DMS53 (cell line): ENCODE measurements around the gene HOXB5.

Source experiments
- DNase-seq: peaks from one replicate; lab custom pipeline; 2025; lab: John Stamatoyannopoulos, UW

Gene HOXB5

GRCh38 chr17:48629411-48629759 is 35.8 kb upstream of the HOXB5 start:
- no peak for DNase-seq

- no peak for DNase-seq
These were observed 35.3 kb upstream of the HOXB5 start for GRCh38 chr17:48628649-48629410.

- no peak for DNase-seq
These were observed 34.3 kb upstream of the HOXB5 start for GRCh38 chr17:48627623-48628521.

- no peak for DNase-seq
These were observed 33.6 kb upstream of the HOXB5 start for GRCh38 chr17:48627118-48627597.

GRCh38 chr17:48626245-48627117 is 32.9 kb upstream of the HOXB5 start, which contains the start of gene HOXB9:
Gene HOXB9 (minus strand): TSS chr17:48626358. CDS start chr17:48626269, 89 bp downstream.
- no peak for DNase-seq

- peak; percentile 57 for DNase-seq
These were observed 32.1 kb upstream of the HOXB5 start for GRCh38 chr17:48625495-48626244.

- DNase-seq, result peak; percentile 46
These were observed 31.2 kb upstream of the HOXB5 start for GRCh38 chr17:48624544-48625494.

GRCh38 chr17:48624118-48624517 is 30.5 kb upstream of the HOXB5 start:
- no peak for DNase-seq

GRCh38 chr17:48623583-48623982 is 30.0 kb upstream of the HOXB5 start:
- no peak for DNase-seq

- no peak for DNase-seq
These were observed 29.3 kb upstream of the HOXB5 start for GRCh38 chr17:48622857-48623256.

GRCh38 chr17:48621410-48622392 is 28.1 kb upstream of the HOXB5 start:
- no peak for DNase-seq

- DNase-seq, result no peak
These were observed 27.0 kb upstream of the HOXB5 start for GRCh38 chr17:48620461-48621139.

GRCh38 chr17:48619826-48620449 is 26.4 kb upstream of the HOXB5 start:
- DNase-seq, result no peak

- peak; percentile 90 for DNase-seq
These were observed 24.8 kb upstream of the HOXB5 start for GRCh38 chr17:48618256-48618896.

- no peak for DNase-seq
These were observed 24.1 kb upstream of the HOXB5 start for GRCh38 chr17:48617471-48618255.

- peak; percentile 37 for DNase-seq
These were observed 23.3 kb upstream of the HOXB5 start for GRCh38 chr17:48616717-48617470.
